ENCODE measurements around the gene MRPL10.
A peak's percentile ranks its signal among the peaks of the same experiment; 100 is the strongest.

The MRPL10 gene

DNA sequence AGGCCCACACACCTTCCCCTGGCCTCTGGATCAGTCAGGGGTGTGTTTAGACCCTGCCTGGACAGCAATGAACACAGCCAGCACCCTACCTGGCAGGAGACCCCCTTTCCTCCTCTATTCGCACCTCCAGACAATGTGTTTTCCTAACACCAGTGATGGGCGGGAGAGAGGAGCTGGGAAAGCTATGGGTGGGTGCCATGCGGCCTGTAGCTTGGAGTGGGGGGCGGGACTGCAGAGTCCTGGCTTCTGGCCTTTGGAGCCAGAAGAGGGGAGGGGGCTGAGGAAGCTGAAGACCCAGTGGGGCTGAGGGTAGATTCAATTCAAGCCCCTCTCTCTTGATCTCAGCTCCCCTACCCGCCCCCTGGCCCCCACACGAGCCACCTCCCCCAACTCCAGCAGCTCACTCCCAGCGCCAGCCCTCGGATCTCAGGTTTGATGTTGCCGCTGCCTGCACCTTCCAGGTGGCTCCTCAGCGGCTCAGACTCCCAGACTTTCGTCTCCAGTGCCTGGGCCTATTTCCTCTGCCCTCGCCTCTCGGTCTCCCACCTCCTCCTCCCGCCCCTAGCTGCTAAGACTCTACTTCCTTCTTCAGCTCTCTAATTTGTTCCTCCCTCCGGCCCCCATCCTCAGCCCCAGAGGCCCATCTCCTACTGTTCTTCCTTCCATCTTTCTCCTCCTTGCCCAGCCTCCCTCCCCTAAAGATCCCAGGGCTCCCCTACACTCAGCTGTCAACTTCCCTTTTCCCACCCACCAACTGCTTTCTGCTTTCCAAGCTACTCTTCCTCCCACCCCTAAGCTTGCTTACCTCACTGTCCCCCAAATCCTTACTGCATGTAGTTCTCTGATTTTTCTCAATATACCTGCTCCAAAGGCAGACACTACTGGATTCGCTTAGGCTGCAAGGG, 26.5 kb upstream of the MRPL10 start:
- DNase-seq (ENCODE audit: low spot score): no peak

DNA sequence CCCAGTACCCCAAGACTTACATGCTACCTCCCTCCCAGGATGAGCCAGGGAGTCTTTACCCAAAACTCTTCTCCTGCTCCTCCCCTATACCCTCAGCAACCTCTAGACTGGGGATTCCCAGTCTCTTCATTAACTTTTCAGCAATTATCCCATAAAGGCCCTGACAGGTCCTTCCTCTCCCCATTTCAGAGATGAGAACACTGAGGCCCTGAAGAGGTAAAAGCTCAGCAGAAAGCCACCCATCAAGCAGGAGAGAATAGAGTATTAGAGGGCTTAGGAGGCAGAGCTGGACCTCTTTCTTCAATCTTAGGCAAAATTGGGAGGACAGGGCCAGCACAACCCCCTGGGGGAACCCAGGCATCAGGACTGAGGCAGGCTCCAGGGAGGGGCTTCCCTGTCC, 25.5 kb upstream of the MRPL10 start:
- no peak for DNase-seq (ENCODE audit: low spot score)

DNA sequence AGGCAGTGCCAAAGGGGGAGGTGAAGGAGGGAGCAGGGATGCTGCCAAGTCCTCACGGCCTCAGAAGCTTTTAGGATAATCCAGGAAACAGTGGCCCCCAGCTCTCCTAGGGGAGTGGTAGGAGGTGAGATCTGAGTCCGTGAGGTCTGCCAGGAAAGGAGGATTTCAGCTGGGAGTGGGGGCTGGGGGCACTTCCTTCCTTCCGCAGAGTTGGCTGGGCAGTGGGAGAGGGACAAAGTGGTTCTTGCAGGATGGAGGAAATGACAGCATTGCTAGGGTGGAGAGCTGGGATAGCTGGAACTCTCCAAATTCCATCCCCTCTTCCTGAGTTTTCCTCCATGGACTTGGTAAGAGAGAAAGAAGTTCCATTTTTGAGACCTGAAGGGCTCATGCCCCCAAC, 24.4 kb upstream of the MRPL10 start:
- no peak for DNase-seq (ENCODE audit: low spot score)

DNA sequence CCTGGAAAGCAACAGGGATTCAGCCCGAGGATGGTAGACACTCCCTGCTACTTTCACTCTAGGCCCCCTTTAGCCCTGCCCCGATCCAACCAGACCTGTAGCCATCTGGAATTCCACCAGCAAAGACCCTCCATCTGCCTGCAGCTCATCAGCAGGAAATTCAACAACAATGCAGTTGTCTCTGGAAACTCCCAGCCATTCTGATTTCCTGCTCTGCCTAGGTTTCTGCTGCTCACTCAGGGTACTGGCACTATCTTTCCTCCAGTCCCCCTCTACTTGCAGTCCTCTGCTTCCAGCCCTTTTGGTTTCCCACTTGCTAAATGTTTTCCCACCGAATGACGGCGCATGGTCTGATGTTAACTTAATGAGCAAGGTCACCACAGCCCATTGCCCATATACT, 22.3 kb upstream of the MRPL10 start:
- no peak for DNase-seq (ENCODE audit: low spot score)

DNA sequence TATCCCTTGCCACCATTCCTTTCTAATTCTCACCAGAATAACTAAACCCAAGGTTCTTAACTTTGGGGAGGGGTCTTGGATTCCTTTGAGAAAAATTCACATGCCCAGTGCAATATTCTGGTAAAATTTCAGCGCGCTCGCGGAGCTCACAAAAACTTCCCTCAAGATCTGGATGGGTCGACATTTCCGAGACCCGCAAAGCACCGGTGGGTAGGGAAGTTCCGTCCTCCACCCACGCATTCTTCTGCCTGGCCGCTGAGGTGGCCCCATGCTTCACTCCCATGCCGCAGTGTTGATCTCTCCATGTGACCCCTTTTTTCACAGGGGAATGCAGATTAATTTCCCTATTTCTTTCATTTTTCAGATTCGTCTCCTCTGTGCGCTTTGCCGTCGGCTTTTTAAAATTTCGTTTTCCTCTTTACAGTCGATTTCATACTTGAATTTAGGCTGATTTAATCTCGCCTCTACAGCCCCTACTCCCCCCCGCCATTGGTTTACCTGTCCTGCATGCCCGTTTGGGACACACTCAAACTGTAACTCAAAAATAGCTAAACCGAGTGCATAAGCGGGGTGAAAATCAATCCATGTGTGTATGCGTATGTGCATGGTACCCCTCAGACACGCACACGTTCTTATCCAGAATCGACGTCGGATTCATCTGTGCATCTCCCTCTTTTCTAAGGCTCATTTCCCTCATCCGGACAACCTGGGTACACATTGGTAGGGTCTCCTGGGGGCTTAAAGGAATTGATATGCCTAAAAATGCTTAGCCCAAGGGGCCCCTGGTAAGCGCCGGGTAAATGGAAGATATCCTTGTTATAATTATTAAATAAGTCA, 21.0 kb upstream of the MRPL10 start:
- no peak for DNase-seq (ENCODE audit: low spot score)

DNA sequence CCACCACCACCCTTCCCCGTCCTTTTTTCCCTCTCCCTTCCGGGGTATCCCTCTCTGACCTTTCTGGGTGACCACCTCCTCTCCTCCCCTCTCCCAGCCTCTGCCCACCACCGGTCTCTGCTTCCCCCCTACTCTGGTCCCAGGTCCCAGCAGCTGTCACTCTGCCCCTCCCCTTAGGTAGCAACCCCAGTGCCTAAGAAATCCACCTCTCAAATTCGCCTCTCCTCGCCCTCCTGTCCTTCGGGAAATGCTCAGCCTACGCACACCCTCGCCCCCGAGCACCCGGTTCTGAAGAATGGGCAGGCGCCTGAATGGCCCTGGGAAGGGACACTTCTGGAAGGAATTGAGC, 20.4 kb upstream of the MRPL10 start:
- DNase-seq (ENCODE audit: low spot score): no peak

DNA sequence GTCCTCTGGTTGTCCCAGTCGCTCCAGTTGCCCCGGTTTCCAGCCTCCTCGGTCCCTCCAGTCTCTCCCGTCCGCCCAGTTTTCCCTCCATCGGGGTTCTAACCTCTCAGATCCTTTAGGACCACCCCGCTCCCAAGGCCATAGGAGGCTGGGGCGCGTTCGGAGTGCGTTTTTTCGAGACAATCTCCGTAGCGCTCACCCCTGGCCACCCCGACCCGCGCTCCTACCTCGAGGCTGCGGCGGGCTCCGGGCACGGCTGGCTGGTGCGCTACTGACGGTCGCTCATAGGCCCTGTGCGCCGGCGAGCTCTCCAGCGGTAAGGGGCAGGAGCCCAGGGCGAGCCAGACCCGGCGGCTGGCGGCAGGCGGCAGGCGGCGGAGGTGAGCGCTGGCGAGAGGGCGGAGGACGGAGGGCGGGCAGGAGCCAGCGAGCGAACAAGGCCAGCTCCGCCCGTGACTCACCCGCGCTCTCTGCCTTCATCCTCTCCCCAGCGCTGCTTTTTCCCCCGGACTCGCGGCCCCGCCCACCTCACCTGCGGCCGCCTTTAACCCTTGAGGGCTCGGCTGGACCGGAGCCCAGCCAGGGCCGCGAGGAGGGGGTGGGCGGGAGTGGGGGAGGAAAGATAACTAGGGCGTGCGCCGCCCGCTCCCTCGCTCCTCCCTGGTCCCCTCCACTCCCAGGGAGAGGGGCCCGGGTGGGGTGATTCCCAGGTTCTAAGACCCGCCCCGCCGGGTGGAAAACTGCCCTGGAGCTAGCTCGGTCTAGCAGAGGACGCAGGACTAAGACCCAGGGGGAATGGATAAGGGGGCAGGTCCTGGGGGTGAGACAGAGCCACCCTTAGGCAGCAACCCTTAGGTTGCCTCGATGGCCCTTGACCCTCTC, 19.6 kb upstream of the MRPL10 start, which contains the start of gene SP6:
Gene SP6 (minus strand): TSS at position 472 of the 882 bp plus-strand sequence. CDS start 2,734 bp downstream, outside the sequence.
- no peak for DNase-seq (ENCODE audit: low spot score)

DNA sequence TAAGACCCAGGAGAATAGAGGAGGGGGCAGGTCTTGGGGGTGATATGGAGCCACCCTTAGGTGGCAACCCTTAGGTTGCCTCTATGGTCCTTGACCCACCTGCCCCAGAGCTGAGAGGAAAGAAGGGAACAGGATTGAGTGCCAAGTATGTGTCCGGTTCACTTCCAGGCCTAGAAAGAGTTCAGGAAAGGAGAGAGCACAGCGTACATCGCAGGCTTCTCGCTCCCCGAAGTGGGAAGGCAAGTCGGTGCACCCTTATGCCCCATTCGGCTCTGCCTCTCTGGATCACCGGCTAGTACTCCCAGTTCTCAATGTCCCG, 19.0 kb upstream of the MRPL10 start:
- no peak for DNase-seq (ENCODE audit: low spot score)

DNA sequence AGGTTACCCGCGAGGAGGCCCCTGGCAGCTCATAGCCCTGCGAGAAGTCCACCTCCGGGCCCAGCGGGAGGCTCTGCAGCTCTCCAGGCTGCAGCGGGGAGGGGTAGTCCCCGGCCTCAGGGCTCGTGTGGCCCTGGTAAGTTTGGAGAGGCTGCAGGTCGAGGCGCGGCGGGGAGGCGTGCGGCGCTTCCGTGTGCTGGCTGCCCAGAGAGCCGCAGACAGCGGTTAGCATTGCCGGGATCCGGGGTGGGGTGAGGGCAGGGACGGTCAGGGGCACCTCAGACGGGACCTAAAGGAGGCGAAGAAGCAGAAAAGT, 16.8 kb upstream of the MRPL10 start:
- no peak for DNase-seq (ENCODE audit: low spot score)

DNA sequence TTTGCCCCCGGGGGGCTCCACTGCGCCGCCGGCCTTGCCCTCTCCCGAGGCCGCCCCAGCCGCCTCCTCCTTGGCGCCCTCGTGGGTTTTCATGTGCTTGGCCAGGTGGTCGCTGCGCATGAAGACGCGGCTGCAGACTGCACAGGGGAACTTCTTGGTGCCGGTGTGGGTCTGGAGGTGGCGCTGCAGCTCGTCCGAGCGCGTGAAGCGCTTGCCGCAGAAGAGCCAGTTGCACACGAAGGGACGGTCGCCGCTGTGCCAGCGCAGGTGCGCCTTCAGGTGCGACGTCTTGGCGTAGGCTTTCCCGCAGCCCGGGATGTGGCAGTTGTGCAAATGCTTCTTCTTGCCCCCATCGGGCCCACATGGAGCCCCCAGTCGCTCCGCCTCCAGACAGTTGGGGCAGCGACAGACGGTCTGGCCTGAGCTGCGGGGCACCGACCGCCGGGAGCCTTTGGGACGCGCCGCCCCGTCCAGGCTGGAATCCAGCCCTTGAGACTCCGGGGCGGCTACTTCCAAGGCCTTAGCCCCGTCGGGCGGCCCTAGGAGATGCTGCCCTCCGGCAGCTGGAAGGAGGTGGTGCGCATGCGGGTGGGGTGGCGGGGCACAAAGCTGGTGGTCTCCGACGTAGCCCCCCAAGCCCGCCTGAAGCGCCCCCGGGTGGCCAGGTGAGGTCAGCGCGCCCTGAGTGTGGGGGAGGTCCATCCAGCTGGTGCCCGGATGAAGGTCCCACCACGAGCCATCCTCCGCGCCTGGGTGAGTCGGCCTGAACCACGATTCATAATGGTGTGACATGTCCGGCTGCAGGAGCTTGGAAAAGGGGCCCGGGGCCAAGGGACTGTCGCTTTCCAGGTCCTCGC, 16.2 kb upstream of the MRPL10 start:
- DNase-seq (ENCODE audit: low spot score): no peak

DNA sequence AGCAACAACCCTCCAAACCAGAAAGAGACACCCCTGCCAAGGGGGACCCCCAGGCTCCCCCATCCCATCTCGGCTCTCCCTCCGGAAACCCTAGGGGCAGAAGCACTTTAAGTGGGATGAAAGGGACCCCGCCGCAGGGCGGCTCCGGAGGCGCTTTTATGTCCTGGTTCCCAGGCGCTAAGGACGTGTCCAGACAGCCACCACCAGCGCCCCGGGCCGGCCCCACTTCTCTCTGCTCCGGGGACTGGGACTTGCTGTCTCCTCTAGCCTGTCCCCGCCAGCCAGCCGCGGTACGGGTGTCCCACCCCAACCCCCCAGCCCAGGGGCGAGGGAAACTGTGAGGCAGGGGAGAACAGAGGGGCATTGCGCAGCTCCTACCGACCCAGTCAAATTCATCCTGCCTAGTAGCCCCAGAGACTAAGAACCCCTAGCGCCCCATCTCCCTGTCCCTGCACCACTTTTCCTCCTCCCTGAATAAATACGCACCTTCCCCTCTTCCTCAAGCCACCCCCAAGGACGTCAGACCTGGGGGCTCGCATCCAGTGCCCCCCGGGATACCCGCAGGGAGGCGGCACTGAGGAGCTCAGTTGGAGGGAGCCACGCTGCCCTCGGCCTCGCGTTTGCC, 15.5 kb upstream of the MRPL10 start:
- no peak for DNase-seq (ENCODE audit: low spot score)

DNA sequence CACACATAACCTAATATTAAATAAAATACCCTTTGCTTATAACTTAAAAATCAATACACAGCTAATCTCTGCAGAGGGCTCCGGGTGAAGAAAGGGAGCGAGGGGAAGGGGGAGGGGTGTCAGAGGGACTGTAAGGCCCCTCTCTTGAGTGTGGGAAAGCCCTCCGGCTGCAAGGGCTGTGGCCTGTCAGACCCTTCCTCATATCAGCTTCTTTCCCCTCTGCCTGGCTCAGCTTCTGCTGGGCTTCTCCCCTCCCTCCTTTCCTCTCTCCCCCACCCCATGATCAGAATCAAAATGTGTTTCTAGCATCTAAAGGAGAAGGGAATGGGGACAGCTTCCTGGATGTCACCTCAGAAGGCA, 14.4 kb upstream of the MRPL10 start:
- no peak for DNase-seq (ENCODE audit: low spot score)

DNA sequence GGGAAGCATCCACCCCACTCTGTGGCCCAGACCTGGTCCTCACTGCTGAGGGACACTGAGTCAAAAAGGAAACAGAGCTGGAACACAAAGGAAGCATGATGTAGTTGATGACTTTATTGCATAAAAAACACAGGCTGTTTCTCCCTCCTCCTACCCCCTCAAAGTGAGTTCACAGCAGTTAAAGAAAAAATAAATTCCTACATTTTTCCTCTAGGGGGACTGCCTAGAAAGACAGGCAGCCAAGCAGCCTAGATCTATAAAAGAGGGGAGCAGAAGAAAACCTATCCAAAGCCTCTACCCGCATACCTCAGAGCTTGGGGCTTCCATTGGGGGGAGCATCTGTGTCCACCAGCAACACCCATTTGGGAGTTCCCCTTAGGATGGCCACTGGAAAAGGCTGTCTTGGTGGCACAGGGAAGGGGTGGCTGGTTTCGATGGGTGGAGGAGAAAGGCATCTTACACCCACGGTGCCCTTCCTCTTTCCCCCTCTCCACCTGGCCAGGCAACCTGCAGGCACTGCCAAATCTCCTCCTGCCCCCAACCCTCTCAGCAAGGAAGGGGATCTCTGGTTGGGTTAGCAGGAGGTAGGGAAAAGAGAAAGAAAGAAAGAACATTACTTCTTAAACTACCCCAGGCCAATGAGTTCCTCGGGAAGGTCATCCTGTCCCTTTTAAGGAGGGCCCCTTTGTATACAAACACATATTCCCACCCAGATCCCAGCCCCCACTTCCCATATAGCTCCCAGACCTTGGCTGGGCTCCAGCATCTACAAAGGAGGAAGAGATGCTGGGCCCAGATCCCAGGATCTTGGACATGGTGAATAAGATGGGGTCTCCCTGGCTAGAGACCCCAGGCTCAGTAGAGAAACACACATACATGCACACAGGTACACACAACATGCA, 13.7 kb upstream of the MRPL10 start:
- DNase-seq (ENCODE audit: low spot score): no peak

DNA sequence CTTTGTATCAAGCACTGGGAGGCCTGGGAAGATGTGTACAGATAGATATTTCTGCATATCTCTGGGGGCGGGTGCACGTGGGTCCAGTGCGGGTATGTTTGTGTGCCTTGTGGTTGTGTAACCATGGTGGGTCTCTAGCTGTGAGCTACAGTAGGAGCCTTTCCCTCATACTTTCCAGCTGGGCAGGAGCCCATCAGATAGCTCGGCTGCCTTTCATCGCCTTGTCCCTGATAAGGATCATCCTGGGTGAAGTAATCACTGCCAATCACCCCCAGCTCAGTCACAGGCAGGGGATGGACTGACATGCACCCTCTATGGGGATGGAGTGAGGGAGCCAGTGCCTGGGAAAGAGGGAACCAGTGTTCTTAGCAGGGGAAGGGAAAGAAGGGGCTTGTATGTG, 12.9 kb upstream of the MRPL10 start:
- no peak for DNase-seq (ENCODE audit: low spot score)

DNA sequence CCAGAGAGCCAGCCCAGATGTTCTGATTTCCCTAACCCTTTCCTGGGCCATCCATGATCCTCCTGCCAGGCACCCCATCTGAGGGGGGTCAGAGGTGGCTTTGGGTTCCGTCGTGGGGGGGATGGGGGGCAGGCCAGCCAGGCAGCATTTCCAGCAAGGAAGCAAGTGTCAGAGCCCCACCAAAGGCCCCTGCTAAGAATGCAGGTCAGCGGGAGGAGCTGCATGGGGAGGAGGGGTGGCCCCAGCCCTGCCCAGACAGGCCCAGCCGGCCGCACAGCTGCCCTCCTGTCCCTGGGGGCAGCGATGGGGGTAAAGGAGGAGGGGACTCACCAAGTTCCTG, 12.0 kb upstream of the MRPL10 start:
- DNase-seq (ENCODE audit: low spot score): no peak

DNA sequence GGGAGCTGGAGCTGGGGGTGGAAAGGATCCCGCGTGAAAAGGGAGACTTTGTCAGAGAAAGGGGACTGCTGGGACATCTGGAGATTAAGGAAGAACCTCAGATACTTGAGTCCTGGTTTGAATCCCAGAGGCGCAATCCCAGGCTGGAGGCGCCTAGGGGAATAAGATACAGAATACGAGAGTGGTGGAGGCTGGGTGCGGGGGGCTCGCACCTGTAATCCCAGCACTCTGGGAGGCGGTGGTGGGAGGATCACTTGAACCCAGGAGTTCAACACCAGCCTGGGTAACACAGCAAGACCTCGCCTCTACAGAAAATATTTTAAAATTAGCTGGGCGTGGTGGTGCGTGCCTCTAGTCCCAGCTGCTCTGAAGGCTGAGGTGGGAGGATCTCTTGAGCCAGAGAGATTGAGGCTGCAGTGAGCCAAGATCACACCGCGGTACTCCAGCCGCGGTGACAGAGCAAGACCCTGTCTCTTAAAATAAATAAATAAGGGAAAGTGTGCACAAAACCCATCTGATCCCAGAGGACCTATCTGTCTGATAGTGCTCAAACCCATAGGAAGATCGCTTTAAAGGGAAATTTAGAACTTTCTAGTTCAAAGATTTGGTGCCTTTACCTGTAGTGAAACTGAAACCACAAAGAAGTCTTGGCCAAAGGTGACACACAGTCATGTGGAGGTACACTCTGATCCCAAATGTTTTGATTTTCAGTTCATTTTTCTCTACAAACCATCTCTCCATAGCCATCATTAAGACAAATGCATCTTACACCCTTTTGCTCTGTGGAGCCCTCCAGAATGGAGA, 10.3 kb upstream of the MRPL10 start:
- no peak for DNase-seq (ENCODE audit: low spot score)

DNA sequence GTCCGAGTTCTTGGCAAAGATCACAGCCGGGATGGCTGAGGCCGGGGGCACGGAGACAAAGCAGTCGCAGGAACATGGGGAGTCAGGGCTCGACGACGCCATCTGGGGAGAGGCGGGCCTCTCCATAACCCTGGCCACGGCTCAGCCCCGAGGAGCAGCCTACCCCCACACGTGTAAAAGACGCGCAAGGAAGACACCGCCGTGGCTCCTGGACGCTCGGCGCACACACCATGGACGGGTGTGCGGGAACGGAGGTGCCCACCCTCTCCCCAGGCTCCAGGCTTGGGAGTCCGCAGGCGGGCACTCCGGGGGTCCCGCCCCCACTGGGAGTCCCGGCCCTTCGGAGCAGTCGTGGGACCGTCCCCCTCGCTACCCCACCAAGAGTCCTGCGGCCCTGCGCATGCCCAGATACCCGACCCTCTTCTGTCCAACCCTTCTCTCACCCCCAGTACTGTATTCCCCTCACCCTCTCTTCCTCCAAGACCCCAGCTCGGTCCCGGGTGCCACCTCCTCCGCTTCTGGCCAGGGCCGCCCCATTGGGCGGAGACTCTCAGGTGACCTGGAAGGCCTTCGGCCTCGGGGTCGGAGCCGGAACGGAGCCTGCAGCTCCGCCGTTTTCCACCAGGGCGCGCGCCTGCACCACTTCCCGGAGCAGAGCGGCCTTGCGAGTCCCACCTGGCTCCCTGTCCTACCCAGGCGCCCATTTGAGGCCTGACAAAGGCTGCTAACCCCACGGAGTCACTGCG, 9.6 kb upstream of the MRPL10 start, which contains the start of gene SCRN2:
Gene SCRN2 (minus strand): TSS at position 532 of the 746 bp plus-strand sequence. CDS start 430 bp downstream, at position 102.
- DNase-seq (ENCODE audit: low spot score): peak; percentile 85

DNA sequence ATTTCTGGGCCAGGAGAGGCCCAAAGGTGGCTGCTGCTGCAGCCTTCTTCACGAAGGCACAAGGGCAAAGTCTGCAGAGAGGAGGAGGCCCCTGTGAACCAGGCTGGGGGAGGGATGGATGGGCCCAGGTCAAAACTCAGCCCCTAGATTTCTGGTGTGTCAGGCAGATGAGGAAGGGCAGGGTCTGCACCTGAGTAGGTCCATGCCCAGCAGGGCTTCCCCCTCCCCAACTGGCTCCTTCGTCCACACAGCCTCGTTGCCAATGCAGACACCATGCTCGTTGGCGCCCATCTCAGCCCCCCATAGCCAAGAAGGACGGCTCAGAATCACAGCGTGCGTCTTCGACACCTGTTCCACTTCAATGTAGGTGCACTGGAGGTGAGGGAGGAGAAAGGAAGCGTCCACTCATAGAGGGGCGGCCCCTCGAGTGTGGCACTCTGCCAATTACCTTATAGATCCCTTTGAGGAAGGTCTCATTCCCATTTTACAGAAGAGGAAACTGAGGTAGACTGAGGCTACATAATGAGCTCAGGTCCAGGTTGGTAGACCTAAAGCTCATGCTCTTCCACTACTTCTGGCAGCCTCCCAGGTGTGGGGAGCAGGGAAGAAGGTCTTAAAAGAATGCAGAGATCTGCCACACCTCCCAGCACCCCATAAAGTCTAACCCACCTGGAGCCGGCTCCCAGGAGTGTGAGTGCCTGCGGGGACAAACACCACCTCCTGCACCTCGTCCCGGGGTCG, 8.8 kb upstream of the MRPL10 start:
- DNase-seq (ENCODE audit: low spot score): no peak

All from Ammon's horn (tissue), 1 donor.